AG09309 (cell line): ENCODE measurements around the gene ZC3H12D.

ENCODE experiments used
- DNase-seq: peaks from one replicate; pipeline ENCODE4 v3.0.0-alpha.2; 2010; ENCODE audit warnings: low read depth
- H3K4me3 ChIP-seq: 2 replicates; pipeline ENCODE4 v1.5.1; 2011; ENCODE audit warnings: mild to moderate bottlenecking, low read depth, low read length, moderate library complexity; ENCODE audit not compliant: control insufficient read depth
- CTCF ChIP-seq: IDR thresholded peaks from 2 replicates; pipeline ENCODE4 v1.5.1; 2011; ENCODE audit warnings: mild to moderate bottlenecking, low read depth, low read length, inconsistent platforms; ENCODE audit not compliant: insufficient read depth, control insufficient read depth; ENCODE audit errors: missing control alignments

ZC3H12D gene

GRCh38 chr6:149483334-149483725, 1.5 kb downstream of the ZC3H12D start:
- no peak for DNase-seq
- no peak overlapping the region for H3K4me3 ChIP-seq
- TF ChIP-seq CTCF: no peak

- no peak for TF ChIP-seq CTCF
- H3K4me3 ChIP-seq: no peak overlapping the region
- no peak for DNase-seq
Measured at GRCh38 chr6:149482545-149483333, 2.1 kb downstream of the ZC3H12D start.

GRCh38 chr6:149480502-149481280, 4.1 kb downstream of the ZC3H12D start:
- no peak overlapping the region for H3K4me3 ChIP-seq
- no peak for DNase-seq
- TF ChIP-seq CTCF: no peak

- no peak for TF ChIP-seq CTCF
- no peak for DNase-seq
- no peak overlapping the region for H3K4me3 ChIP-seq
Measured at GRCh38 chr6:149478631-149479314, 6.0 kb downstream of the ZC3H12D start.

- no peak for TF ChIP-seq CTCF
- H3K4me3 ChIP-seq: no peak overlapping the region
- no peak for DNase-seq
Measured at GRCh38 chr6:149477544-149477943, 7.3 kb downstream of the ZC3H12D start.

- no peak overlapping the region for H3K4me3 ChIP-seq
- no peak for TF ChIP-seq CTCF
- DNase-seq: no peak
Measured at GRCh38 chr6:149476789-149477455, 7.9 kb downstream of the ZC3H12D start.
